ENCODE results near the gene EEIG2.

EEIG2 gene

DNA sequence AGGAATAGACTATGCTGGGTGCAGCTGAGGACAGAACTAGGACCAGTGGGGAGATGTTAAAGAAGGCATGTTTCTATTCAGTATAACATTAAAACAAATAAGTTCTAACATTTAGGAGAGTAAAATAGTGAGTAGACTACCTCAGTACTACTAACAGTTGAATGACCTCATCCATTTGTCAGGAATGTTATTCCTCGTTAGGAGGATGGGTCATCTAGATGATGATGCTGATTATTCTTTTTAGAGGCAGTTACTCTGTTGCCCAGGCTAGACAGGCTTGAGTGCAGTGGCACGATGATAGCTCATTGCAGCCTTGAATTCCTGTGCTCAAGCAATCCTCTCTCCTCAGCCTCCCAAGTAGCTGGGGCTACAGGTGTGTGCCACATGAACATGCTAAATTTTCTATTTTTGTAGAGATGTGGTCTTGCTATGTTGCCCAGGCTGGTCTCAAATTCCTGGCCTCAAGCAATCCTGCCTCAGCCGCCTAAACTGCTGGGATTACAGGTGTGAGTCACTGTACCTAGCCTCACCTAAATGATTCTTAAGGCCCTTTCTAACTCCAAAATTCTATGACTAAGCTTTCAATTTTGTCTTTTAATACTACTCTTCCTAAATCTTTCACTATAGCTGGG is 9.3 kb downstream of the EEIG2 start:
- TF ChIP-seq, protein P1, sequence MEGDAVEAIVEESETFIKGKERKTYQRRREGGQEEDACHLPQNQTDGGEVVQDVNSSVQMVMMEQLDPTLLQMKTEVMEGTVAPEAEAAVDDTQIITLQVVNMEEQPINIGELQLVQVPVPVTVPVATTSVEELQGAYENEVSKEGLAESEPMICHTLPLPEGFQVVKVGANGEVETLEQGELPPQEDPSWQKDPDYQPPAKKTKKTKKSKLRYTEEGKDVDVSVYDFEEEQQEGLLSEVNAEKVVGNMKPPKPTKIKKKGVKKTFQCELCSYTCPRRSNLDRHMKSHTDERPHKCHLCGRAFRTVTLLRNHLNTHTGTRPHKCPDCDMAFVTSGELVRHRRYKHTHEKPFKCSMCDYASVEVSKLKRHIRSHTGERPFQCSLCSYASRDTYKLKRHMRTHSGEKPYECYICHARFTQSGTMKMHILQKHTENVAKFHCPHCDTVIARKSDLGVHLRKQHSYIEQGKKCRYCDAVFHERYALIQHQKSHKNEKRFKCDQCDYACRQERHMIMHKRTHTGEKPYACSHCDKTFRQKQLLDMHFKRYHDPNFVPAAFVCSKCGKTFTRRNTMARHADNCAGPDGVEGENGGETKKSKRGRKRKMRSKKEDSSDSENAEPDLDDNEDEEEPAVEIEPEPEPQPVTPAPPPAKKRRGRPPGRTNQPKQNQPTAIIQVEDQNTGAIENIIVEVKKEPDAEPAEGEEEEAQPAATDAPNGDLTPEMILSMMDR (IDR thresholded peaks at IDR 0.05; ENCODE audit: low read length, missing control alignments): no peak
- DNase-seq (ENCODE audit: low read depth): no peak
- no peak overlapping the region for H3K4me3 ChIP-seq (replicated peaks; ENCODE audit: low read depth, low read length)

DNA sequence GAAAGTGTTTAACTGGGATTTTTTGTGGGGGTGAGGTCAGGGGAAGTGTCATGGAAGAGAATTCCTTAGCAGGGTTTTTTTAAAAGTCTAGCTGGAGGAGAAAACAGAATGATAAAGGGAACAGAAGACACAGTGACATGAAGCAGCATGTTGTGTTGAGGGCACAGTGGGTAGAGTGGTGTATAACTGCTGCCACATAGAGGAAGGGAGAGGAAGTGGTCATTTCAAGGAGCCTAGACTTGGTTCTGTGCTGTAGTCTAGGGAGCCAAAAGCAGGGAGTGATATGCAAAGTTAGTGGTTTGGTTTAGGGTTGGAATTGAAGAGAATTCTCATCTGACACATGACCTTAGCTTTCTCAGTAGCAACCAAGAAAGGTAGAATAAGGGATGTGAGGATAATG is 10.2 kb downstream of the EEIG2 start:
- DNase-seq (ENCODE audit: low read depth): peak; percentile 45
- TF ChIP-seq, protein P1 (IDR thresholded peaks at IDR 0.05; ENCODE audit: low read length, missing control alignments): peak; percentile 49

DNA sequence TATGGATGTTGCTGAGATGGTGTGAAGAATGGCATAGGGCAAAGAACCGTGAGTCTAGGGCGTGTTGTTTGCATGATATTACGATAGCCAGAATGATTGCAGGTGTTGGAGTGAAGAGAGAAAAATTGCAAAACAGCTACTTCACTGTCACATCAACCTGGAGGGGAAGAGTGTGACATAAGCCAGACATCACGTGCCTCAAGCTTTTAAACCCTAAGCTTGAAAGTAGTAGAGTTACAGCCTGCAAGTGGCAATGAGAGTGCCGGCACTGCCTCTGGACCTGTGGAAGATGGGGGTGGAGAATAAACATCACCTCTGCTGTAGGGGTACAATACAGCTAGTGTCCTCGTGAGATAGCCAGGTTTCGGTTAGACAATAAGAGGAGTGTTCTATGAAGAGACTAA is 11.1 kb downstream of the EEIG2 start:
- H3K4me3 ChIP-seq (replicated peaks; ENCODE audit: low read depth, low read length): no peak overlapping the region
- no peak for DNase-seq (ENCODE audit: low read depth)
- TF ChIP-seq, protein P1 (IDR thresholded peaks at IDR 0.05; ENCODE audit: low read length, missing control alignments): no peak

More for the DNA sequence above, 10.2 kb downstream of the EEIG2 start:
- no peak overlapping the region for H3K4me3 ChIP-seq (replicated peaks; ENCODE audit: low read depth, low read length)

DNA sequence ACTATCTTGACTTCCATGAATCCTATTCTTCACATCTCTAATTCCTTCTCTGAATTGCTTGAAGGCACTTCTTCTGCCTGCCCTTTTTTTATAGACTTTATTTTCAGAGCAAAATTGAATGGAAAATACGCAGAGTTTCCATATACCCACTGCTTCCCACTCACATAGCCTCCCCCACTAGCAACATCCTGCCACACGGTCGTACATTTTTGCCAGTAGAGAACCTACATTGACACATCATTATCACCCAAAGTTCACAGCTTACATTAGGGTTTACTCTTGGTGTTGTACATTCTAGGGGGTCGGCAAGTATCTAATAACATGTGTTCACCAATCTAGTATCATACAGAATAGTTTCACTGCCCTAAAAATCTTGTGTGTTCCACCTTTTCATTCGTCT is 12.3 kb downstream of the EEIG2 start:
- TF ChIP-seq, protein P1 (IDR thresholded peaks at IDR 0.05; ENCODE audit: low read length, missing control alignments): no peak

GRCh38 chr1:108573183-108573582 is 13.3 kb downstream of the EEIG2 start:
- no peak overlapping the region for H3K4me3 ChIP-seq (replicated peaks; ENCODE audit: low read depth, low read length)
- TF ChIP-seq, protein P1 (IDR thresholded peaks at IDR 0.05; ENCODE audit: low read length, missing control alignments): no peak
- no peak for DNase-seq (ENCODE audit: low read depth)

More for the DNA sequence above, 12.3 kb downstream of the EEIG2 start:
- no peak for DNase-seq (ENCODE audit: low read depth)
- no peak overlapping the region for H3K4me3 ChIP-seq (replicated peaks; ENCODE audit: low read depth, low read length)

DNA sequence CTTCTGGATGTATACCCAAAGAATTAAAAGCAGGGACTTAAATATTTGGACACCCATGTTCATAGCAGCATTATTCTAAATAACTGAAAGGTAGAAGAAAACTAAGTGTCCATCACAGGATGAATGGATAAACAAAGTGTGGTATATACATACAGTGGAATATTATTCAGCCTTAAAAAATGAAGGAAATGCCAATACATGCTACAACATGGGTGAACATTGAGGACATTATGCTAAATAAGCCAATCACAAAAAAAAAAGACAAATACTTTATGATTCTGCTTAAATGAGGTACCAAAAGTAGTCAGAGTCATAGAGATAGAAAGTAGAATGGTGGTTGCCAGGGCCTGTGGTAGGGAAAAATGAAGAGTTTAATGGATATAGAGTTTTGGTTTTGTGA is 14.1 kb downstream of the EEIG2 start:
- TF ChIP-seq, protein P1 (IDR thresholded peaks at IDR 0.05; ENCODE audit: low read length, missing control alignments): no peak
- no peak for DNase-seq (ENCODE audit: low read depth)
- no peak overlapping the region for H3K4me3 ChIP-seq (replicated peaks; ENCODE audit: low read depth, low read length)

DNA sequence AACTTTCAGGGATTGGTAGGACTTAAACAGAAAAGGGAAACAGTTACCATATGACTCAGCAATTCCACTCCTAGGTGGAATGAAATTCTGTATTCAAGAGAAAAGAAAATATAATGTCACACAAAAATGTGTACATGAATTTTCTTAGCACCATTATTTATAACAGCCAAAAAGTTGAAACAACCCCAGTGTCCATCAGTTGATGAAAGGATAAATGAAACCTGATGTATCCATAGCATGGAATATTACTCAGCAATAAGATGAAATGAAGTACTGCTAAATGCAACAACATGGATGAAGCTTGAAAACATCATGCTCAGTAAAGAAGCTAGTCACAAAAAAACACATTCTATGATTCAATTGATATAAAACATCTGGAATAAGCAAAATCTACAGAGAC is 15.5 kb downstream of the EEIG2 start:
- peak; percentile 28 for DNase-seq (ENCODE audit: low read depth)
- TF ChIP-seq, protein P1 (IDR thresholded peaks at IDR 0.05; ENCODE audit: low read length, missing control alignments): no peak

More for the DNA sequence above, 15.5 kb downstream of the EEIG2 start:
- H3K4me3 ChIP-seq (replicated peaks; ENCODE audit: low read depth, low read length): no peak overlapping the region

All from fibroblast of pulmonary artery (primary cell).